ENCODE measurements around the gene GPR142. TPM values are rescaled to one million over a fixed set of nuclear protein-coding genes. Genes with fewer than 3 reads are reported as not detected.

GPR142 gene
- total RNA-seq, 1 experiment from 2014 or later, result 0.33 TPM

GRCh38 chr17:74354123-74354522 is 13.2 kb upstream of the GPR142 start:
- Histone ChIP-seq H3K9me3 (ENCODE audit: control insufficient read depth, low read depth, low read length) (no peaks in the 10 kb centered on the region), H3K14ac (ENCODE audit: insufficient read depth, low read length) (no peak overlapping the region)

More at GRCh38 chr17:74354123-74354522, 13.2 kb upstream of the GPR142 start:
- Histone ChIP-seq H3K4me1 (ENCODE audit: insufficient read depth, low read length) (0 out of 2 replicates have a peak, but pooled peaks cover 2% of the 10 kb centered on the region), H3K23ac (ENCODE audit: insufficient read length, low read depth, low read length) (no peak overlapping the region), H2BK12ac (ENCODE audit: insufficient read length, low read depth, low read length) (no peak overlapping the region), H3K56ac (ENCODE audit: insufficient read length, low read depth, low read length) (no peak overlapping the region), H4K8ac (replicated peaks; ENCODE audit: insufficient read length, low read depth, low read length) (no peak overlapping the region), H3K79me1 (ENCODE audit: insufficient read depth, low read depth, low read length, poor library complexity, severe bottlenecking) (no peaks in the 10 kb centered on the region), H3K18ac (ENCODE audit: insufficient read length, low read depth, low read length) (no peak overlapping the region), H4K20me1 (ENCODE audit: control insufficient read depth, insufficient read depth, insufficient read length) (no peaks in the 10 kb centered on the region), H3K9ac (ENCODE audit: extremely low read depth, insufficient read length, low read length) (no peak overlapping the region), H2BK20ac (ENCODE audit: low read depth, low read length, poor library complexity, severe bottlenecking) (no peak overlapping the region), H2BK5ac (ENCODE audit: insufficient read length, low read length) (no peak overlapping the region), H3K23me2 (ENCODE audit: insufficient read length, low read depth, low read length, poor library complexity, severe bottlenecking) (no peaks in the 10 kb centered on the region), H4K91ac (ENCODE audit: insufficient read length, low read depth, low read length) (no peak overlapping the region), H2AK5ac (ENCODE audit: insufficient read length, low read length) (no peak overlapping the region), H2AFZ (ENCODE audit: low read length) (no peak overlapping the region), H4K5ac (ENCODE audit: insufficient read length, low read depth, low read length) (no peak overlapping the region), H2BK120ac (ENCODE audit: low read depth, low read length, poor library complexity, severe bottlenecking) (no peak overlapping the region), H2BK15ac (ENCODE audit: low read depth, low read length) (no peak overlapping the region), H3K79me2 (ENCODE audit: insufficient read depth, low read length) (no peaks in the 10 kb centered on the region), H3K27me3 (ENCODE audit: insufficient read depth, low read length) (peaks cover 13% of the 10 kb centered on the region; the same call in 1 of the 2 replicates), H3K4me2 (ENCODE audit: insufficient read depth, insufficient read length, low read length) (no peak overlapping the region), H3T11ph (ENCODE audit: low read length) (no peak overlapping the region), H3K27ac (ENCODE audit: insufficient read length, low read depth, low read length) (no peak overlapping the region), H3K4ac (ENCODE audit: low read depth, low read length) (no peak overlapping the region)
- Mint-ChIP-seq H3K9me3 (no peaks in the 10 kb centered on the region; a peak in 1 of 5 replicates), H3K4me3 (peak overlapping the region in 1 of 2 experiments; percentile 23; a peak in 2 of 5 replicates), H3K27me3 (ENCODE audit: low read depth) (peaks cover 96% of the 10 kb centered on the region), H3K36me3 (ENCODE audit: insufficient read depth in 1 of 3, low read depth in 3 of 3) (peaks cover 0 to 9% (median 7%) of the 10 kb centered on the region in 3 experiments; a peak in 4 of 7 replicates), H3K27ac (no peak overlapping the region; a peak in 1 of 7 replicates), H3K4me1 (peaks cover 7 to 22% of the 10 kb centered on the region in 2 experiments; a peak in 3 of 4 replicates)
- peak; percentile 95 for DNase-seq
- no CpG with 5 or more reads among the region's 29 CpGs for WGBS (ENCODE audit: extremely low coverage, insufficient read length, low lambda C conversion rate)
- peak; percentile 99 for TF ChIP-seq CTCF (conservative IDR thresholded peaks at IDR 0.05)
